Measurements from ENCODE around the gene ARHGAP10.

GRCh38 chr4:148073349-148073748, 341.5 kb downstream of the ARHGAP10 start:
- TF ChIP-seq CTCF (IDR thresholded peaks at IDR 0.05) = no peak
- no peak for TF ChIP-seq EZH2 (IDR thresholded peaks at IDR 0.05; ENCODE audit: borderline replicate concordance, insufficient read depth, low read depth, low read length, poor library complexity, severe bottlenecking)

Data from B cell (primary cell).